Stomach (tissue), 9 donors: Measurements from ENCODE around the gene TTC9C. TPM values are rescaled to one million over a fixed set of nuclear protein-coding genes. Genes with fewer than 3 reads are reported as not detected.

ENCODE experiments used
- DNase-seq, 2 donors: peaks; one replicate each; pipeline versions ENCODE4 v3.0.0 to v3.0.0-alpha.2; 2013 to 2019
- H3K27ac ChIP-seq, 5 donors: fragments of 200-600 bp in 4 of 5; sonication (generic) in 4 of 5; one replicate each; pipeline ENCODE4 v1.5.1; 2013 to 2019; ENCODE audit warnings: mild to moderate bottlenecking in 1 of 5, moderate library complexity in 1 of 5
- H3K27me3 ChIP-seq, 3 donors: fragments of 200-600 bp; sonication (generic); one replicate each; pipeline ENCODE4 v1.5.1; 2017 to 2019; ENCODE audit warnings: mixed run types in 1 of 3
- H3K36me3 ChIP-seq, 4 donors: fragments of 200-600 bp; sonication (generic); 1 replicate in 3 of 4; 2 replicates in 1 of 4; pipeline ENCODE4 v1.5.1; 2016 to 2019
- H3K4me1 ChIP-seq, 4 donors: fragments of 200-600 bp; sonication (generic); one replicate each; pipeline ENCODE4 v1.5.1; 2016 to 2019
- H3K4me3 ChIP-seq, 4 donors: fragments of 200-600 bp; sonication (generic) in 3 of 4; one replicate each; pipeline ENCODE4 v1.5.1; 2016 to 2019; ENCODE audit warnings: mild to moderate bottlenecking in 1 of 4
- H3K9me3 ChIP-seq, 4 donors: fragments of 200-600 bp; sonication (generic); one replicate each; pipeline ENCODE4 v1.5.1; 2016 to 2019
- CTCF ChIP-seq, 7 experiments: fragments of 450-650 bp in 4 of 7; fragments of 200-600 bp in 3 of 7; sonication (generic) in 3 of 7; IDR thresholded peaks; one replicate each; pipeline ENCODE4 v1.5.1; 2016 to 2019; ENCODE audit warnings: antibody characterized with exemption in 7 of 7, control low read depth in 2 of 7, mild to moderate bottlenecking in 1 of 7
- EP300 ChIP-seq: sonication (generic); formaldehyde crosslinking; IDR thresholded peaks from one replicate; pipeline ENCODE4 v1.6.1; 2017; ENCODE audit warnings: antibody characterized with exemption
- POLR2A ChIP-seq, 4 donors: fragments of 450-650 bp; IDR thresholded peaks; one replicate each; pipeline ENCODE4 v1.6.1; 2016; ENCODE audit warnings: antibody characterized with exemption in 4 of 4, control low read depth in 2 of 4, mild to moderate bottlenecking in 1 of 4, moderate library complexity in 1 of 4
- POLR2AphosphoS5 ChIP-seq, 3 donors: sonication (generic); formaldehyde crosslinking; IDR thresholded peaks; one replicate each; pipeline ENCODE4 v1.6.1; 2016; ENCODE audit warnings: antibody characterized with exemption in 3 of 3
- WGBS, 5 donors: extraction: QIAGEN DNeasy Blood & Tissue Kit in 3 of 5; methylation state at CpG; one replicate each; pipeline versions ENCODE4 v1.1.5 to v1.1.7; 2013 to 2018; 5-methylcytosine and 5-hydroxymethylcytosine counted together
- intact Hi-C: fragments of 100-400 bp; cut with DNase I; formaldehyde crosslinking; loops from one replicate; pipeline ENCODE4 v1.15.1; 2023; ENCODE audit warnings: low total_unique reads
- polyA plus RNA-seq, 3 donors: library from polyadenylated mRNA; stranded (reverse); fragments of 200-250 nt; gene quantifications; one replicate each; pipeline ENCODE4 v1.2.3, GENCODE V29; 2013
- total RNA-seq, 5 donors: library from RNA; depleted of rRNA; stranded (reverse); fragments of >200 nt; gene quantifications; one replicate each; pipeline versions ENCODE4 v1.1.0 to v1.2.3, GENCODE V29; 2014 to 2016
- donor health status: healthy with polysubstance abuse.
- donor health status: Bipolar disorder and iron deficiency.
- donor health status: healthy.

TTC9C gene
- total and polyA plus RNA-seq, 8 donors: 0.89 to 33.6 (median 12.7) TPM

GRCh38 chr11:62716816-62717215, 11.5 kb upstream of the TTC9C start:
- no peak for DNase-seq
- H3K27me3 ChIP-seq: no peaks in the 10 kb centered on the region
- H3K4me1 ChIP-seq: peaks cover 42 to 85% (median 58%) of the 10 kb centered on the region in 4 donors
- WGBS, 5 donors: 58 to 86% (median 71%) methylated on average over 11 of the region's 11 CpGs
- H3K4me3 ChIP-seq: no peak overlapping the region
- H3K27ac ChIP-seq: no peak overlapping the region
- no peaks in the 10 kb centered on the region for H3K9me3 ChIP-seq
- intact Hi-C loops: no loop called here
- peaks cover 88 to 99% (median 98%) of the 10 kb centered on the region in 4 donors for H3K36me3 ChIP-seq
- TF ChIP-seq EP300: no peak

- intact Hi-C loops: no loop called here
- H3K36me3 ChIP-seq: peaks cover 93 to 99% (median 98%) of the 10 kb centered on the region in 4 donors
- H3K9me3 ChIP-seq: no peaks in the 10 kb centered on the region
- H3K4me3 ChIP-seq: no peak overlapping the region
- TF ChIP-seq EP300 (no peak), CTCF (IDR thresholded peaks at IDR 0.05) (no peak), POLR2A (IDR thresholded peaks at IDR 0.05) (no peak), POLR2AphosphoS5 (IDR thresholded peaks at IDR 0.05) (no peak)
- peak overlapping the region in 2 of 5 donors; percentile 11 to 22 for H3K27ac ChIP-seq
- peaks cover 28 to 85% (median 52%) of the 10 kb centered on the region in 4 donors for H3K4me1 ChIP-seq
- DNase-seq: no peak
- WGBS, 5 donors: 55 to 79% (median 69%) methylated on average over 2 of the region's 2 CpGs
- no peaks in the 10 kb centered on the region for H3K27me3 ChIP-seq
These were observed 8.8 kb upstream of the TTC9C start for GRCh38 chr11:62719302-62719978.

- Histone ChIP-seq H3K9me3 (no peaks in the 10 kb centered on the region), H3K4me1 (peaks cover 33 to 79% (median 52%) of the 10 kb centered on the region in 4 donors), H3K27ac (no peak overlapping the region), H3K4me3 (no peak overlapping the region), H3K36me3 (peaks cover 67 to 73% (median 73%) of the 10 kb centered on the region in 4 donors), H3K27me3 (no peaks in the 10 kb centered on the region)
- intact Hi-C loops: no loop called here
- peak in 1 of 2 donors; percentile 53 for DNase-seq
- 41 to 60% (median 51%) methylated on average over 7 of the region's 7 CpGs for WGBS, 5 donors
- no peak for TF ChIP-seq POLR2AphosphoS5 (IDR thresholded peaks at IDR 0.05)
- no peak for TF ChIP-seq CTCF (IDR thresholded peaks at IDR 0.05)
- no peak for TF ChIP-seq POLR2A (IDR thresholded peaks at IDR 0.05)
- TF ChIP-seq EP300: no peak
These were observed 6.3 kb upstream of the TTC9C start for GRCh38 chr11:62721994-62722393.

GRCh38 chr11:62724171-62724570, 4.1 kb upstream of the TTC9C start:
- Histone ChIP-seq H3K27ac (peak overlapping the region in 1 of 5 donors; percentile 7), H3K27me3 (no peaks in the 10 kb centered on the region), H3K9me3 (no peaks in the 10 kb centered on the region), H3K4me3 (peak overlapping the region; percentile 11 to 99 (median 93)), H3K4me1 (peaks cover 23 to 59% (median 41%) of the 10 kb centered on the region in 4 donors), H3K36me3 (peaks cover 46 to 51% (median 51%) of the 10 kb centered on the region in 4 donors)
- WGBS, 5 donors: 26 to 39% (median 35%) methylated on average over 8 of the region's 8 CpGs
- TF ChIP-seq POLR2A (IDR thresholded peaks at IDR 0.05): no peak
- no peak for TF ChIP-seq CTCF (IDR thresholded peaks at IDR 0.05)
- no peak for TF ChIP-seq EP300
- no peak for TF ChIP-seq POLR2AphosphoS5 (IDR thresholded peaks at IDR 0.05)
- DNase-seq: no peak
- intact Hi-C loops: no loop called here

- Histone ChIP-seq H3K27ac (peak overlapping the region in 4 of 5 donors; percentile 90 to 99 (median 94)), H3K27me3 (no peaks in the 10 kb centered on the region), H3K4me1 (peaks cover 27 to 64% (median 50%) of the 10 kb centered on the region in 4 donors), H3K4me3 (peak overlapping the region; percentile 88 to 99 (median 93)), H3K9me3 (no peaks in the 10 kb centered on the region), H3K36me3 (peaks cover 31 to 39% (median 38%) of the 10 kb centered on the region in 4 donors)
- intact Hi-C loops: no loop called here
- DNase-seq: peak in 1 of 2 donors; percentile 29
- WGBS, 5 donors: 0 to 2% (median 1%) methylated on average over 7 of the region's 7 CpGs
- no peak for TF ChIP-seq CTCF (IDR thresholded peaks at IDR 0.05)
- TF ChIP-seq POLR2AphosphoS5 (IDR thresholded peaks at IDR 0.05): no peak
- no peak for TF ChIP-seq POLR2A (IDR thresholded peaks at IDR 0.05)
- no peak for TF ChIP-seq EP300
These were observed 2.6 kb upstream of the TTC9C start for GRCh38 chr11:62725646-62726045.
